ENCODE measurements around the gene CRACR2A. TPM values are rescaled to one million over a fixed set of nuclear protein-coding genes. Genes with fewer than 3 reads are reported as not detected.

Gene CRACR2A
- polyA plus RNA-seq, 3 donors from 2014 or later: 4.0 to 33.9 (median 16.5) TPM

GRCh38 chr12:3747543-3747942 lies 5.4 kb downstream of the CRACR2A start:
- Mint-ChIP-seq H3K36me3 (peaks cover 14 to 34% (median 20%) of the 10 kb centered on the region in 3 donors), H3K9me3 (no peaks in the 10 kb centered on the region), H3K4me1 (peaks cover 92 to 94% of the 10 kb centered on the region in 2 donors), H3K27me3 (ENCODE audit: low read depth in 3 of 3) (peaks cover 5 to 25% (median 12%) of the 10 kb centered on the region in 3 donors), H3K27ac (peak overlapping the region; percentile 44 to 87 (median 68)), H3K4me3 (peak overlapping the region; percentile 22 to 44 (median 26))
- no peak for DNase-seq

- Mint-ChIP-seq H3K27ac (peak overlapping the region in 5 of 6 donors; percentile 44 to 87 (median 60)), H3K4me3 (peak overlapping the region in 1 of 5 donors; percentile 13), H3K4me1 (peaks cover 92 to 94% of the 10 kb centered on the region in 2 donors), H3K36me3 (peaks cover 16 to 34% (median 20%) of the 10 kb centered on the region in 3 donors), H3K27me3 (ENCODE audit: low read depth in 3 of 3) (peaks cover 0 to 21% (median 6%) of the 10 kb centered on the region in 3 donors), H3K9me3 (no peaks in the 10 kb centered on the region)
- no peak for DNase-seq
These were observed 6.2 kb downstream of the CRACR2A start for GRCh38 chr12:3746758-3747157.

- no peak for DNase-seq
- Mint-ChIP-seq H3K36me3 (peaks cover 16 to 34% (median 20%) of the 10 kb centered on the region in 3 donors), H3K27ac (peak overlapping the region; percentile 87 to 96 (median 92)), H3K4me3 (peak overlapping the region in 3 of 5 donors; percentile 58 to 80 (median 74)), H3K27me3 (ENCODE audit: low read depth in 3 of 3) (peaks cover 0 to 21% (median 3%) of the 10 kb centered on the region in 3 donors), H3K4me1 (peaks cover 86 to 91% of the 10 kb centered on the region in 2 donors), H3K9me3 (no peaks in the 10 kb centered on the region)
These were observed 7.8 kb downstream of the CRACR2A start for GRCh38 chr12:3745152-3745551.

- peak overlapping the region; percentile 87 to 96 (median 92) for H3K27ac Mint-ChIP-seq
- peaks cover 13 to 31% (median 20%) of the 10 kb centered on the region in 3 donors for H3K36me3 Mint-ChIP-seq
- peak overlapping the region; percentile 13 to 80 (median 74) for H3K4me3 Mint-ChIP-seq
- no peaks in the 10 kb centered on the region for H3K9me3 Mint-ChIP-seq
- H3K27me3 Mint-ChIP-seq (ENCODE audit: low read depth in 3 of 3): peaks cover 0 to 21% (median 3%) of the 10 kb centered on the region in 3 donors
- H3K4me1 Mint-ChIP-seq: peaks cover 82 to 84% of the 10 kb centered on the region in 2 donors
- peak in 1 of 3 donors; percentile 39 for DNase-seq
These were observed 8.5 kb downstream of the CRACR2A start for GRCh38 chr12:3744229-3744901.

DNA sequence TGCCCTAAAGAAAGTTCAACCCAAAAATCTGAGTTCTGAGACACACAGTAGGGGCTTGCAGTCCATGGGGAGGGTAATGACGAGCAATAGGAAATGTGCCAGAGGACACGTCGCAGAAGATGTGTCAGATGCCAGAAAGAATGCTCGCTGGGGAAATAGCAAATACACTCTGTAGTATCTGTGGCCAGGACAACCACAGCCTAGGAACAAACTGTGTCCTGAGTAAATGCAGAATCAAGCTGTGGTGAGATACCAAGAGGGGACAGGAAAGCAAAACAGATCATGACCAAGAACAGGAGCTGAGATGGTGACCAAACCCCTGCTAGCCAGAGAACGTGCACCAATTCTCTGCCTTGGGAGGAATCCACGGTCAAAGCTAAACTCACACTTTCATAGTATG lies 9.1 kb downstream of the CRACR2A start:
- peak overlapping the region; percentile 4 to 80 (median 74) for H3K4me3 Mint-ChIP-seq
- peak overlapping the region; percentile 87 to 96 (median 92) for H3K27ac Mint-ChIP-seq
- H3K27me3 Mint-ChIP-seq (ENCODE audit: low read depth in 3 of 3): peaks cover 0 to 21% (median 3%) of the 10 kb centered on the region in 3 donors
- peaks cover 76 to 79% of the 10 kb centered on the region in 2 donors for H3K4me1 Mint-ChIP-seq
- DNase-seq: peak in 2 of 3 donors; percentile 22 to 34
- no peaks in the 10 kb centered on the region for H3K9me3 Mint-ChIP-seq
- peaks cover 12 to 34% (median 20%) of the 10 kb centered on the region in 3 donors for H3K36me3 Mint-ChIP-seq

- H3K9me3 Mint-ChIP-seq: no peaks in the 10 kb centered on the region
- peaks cover 60 to 62% of the 10 kb centered on the region in 2 donors for H3K4me1 Mint-ChIP-seq
- H3K27me3 Mint-ChIP-seq (ENCODE audit: low read depth in 3 of 3): peaks cover 0 to 21% (median 3%) of the 10 kb centered on the region in 3 donors
- no peak for DNase-seq
- peaks cover 12 to 41% (median 20%) of the 10 kb centered on the region in 3 donors for H3K36me3 Mint-ChIP-seq
- H3K27ac Mint-ChIP-seq: peak overlapping the region; percentile 26 to 96 (median 76)
- H3K4me3 Mint-ChIP-seq: peak overlapping the region in 1 of 5 donors; percentile 56
These were observed 10.8 kb downstream of the CRACR2A start for GRCh38 chr12:3741882-3742672.

DNA sequence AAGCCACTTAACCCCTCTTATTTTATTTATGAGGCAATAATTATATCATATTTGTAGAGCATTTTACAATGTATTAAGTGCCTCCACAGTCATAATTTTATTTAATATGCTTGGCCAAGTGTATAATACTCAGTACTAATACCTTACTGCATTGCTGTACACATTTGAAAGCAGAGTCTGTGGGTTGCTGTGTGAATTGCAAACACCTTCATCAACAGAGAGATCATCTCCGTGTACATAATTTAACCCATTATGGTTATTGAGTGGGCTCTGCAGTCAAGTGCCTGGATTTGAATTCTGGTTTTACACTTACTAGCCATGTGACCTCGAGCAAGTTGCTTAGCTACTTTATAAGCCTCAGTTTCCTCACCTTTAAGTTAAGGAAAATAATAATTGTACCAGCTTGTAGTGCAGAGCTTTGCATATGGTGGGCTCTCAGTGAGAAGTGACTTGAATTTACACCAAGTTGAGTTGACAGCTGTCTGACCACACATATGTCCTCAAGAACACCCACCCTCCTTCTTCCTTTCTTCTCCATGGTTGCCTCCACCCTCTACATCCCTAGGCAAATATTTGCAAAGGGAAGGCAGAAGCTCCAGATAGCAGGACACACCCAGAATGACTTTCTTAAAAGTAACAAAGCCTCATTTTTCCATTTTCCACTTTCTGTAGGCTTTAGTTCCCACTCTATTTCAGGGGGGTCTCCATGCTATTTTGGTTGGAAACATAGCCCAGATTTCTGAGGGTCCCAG lies 12.3 kb downstream of the CRACR2A start:
- no peaks in the 10 kb centered on the region for H3K9me3 Mint-ChIP-seq
- peaks cover 47 to 48% of the 10 kb centered on the region in 2 donors for H3K4me1 Mint-ChIP-seq
- H3K27ac Mint-ChIP-seq: peak overlapping the region in 3 of 6 donors; percentile 13 to 96 (median 69)
- peaks cover 11 to 28% (median 12%) of the 10 kb centered on the region in 3 donors for H3K36me3 Mint-ChIP-seq
- peaks cover 0 to 14% (median 3%) of the 10 kb centered on the region in 3 donors for H3K27me3 Mint-ChIP-seq (ENCODE audit: low read depth in 3 of 3)
- DNase-seq: no peak
- H3K4me3 Mint-ChIP-seq: peak overlapping the region in 1 of 5 donors; percentile 31

- Mint-ChIP-seq H3K27me3 (ENCODE audit: low read depth in 3 of 3) (no peaks in the 10 kb centered on the region), H3K4me3 (no peak overlapping the region), H3K27ac (peak overlapping the region in 2 of 6 donors; percentile 15 to 25), H3K4me1 (peaks cover 13 to 22% of the 10 kb centered on the region in 2 donors), H3K36me3 (peaks cover 0 to 24% (median 14%) of the 10 kb centered on the region in 3 donors), H3K9me3 (no peaks in the 10 kb centered on the region)
- DNase-seq: no peak
These were observed 17.5 kb downstream of the CRACR2A start for GRCh38 chr12:3735432-3735831.

- peaks cover 38 to 47% of the 10 kb centered on the region in 2 donors for H3K4me1 Mint-ChIP-seq
- H3K9me3 Mint-ChIP-seq: no peaks in the 10 kb centered on the region
- peaks cover 0 to 20% (median 14%) of the 10 kb centered on the region in 3 donors for H3K36me3 Mint-ChIP-seq
- no peak overlapping the region for H3K4me3 Mint-ChIP-seq
- peak overlapping the region in 2 of 6 donors; percentile 12 to 13 for H3K27ac Mint-ChIP-seq
- DNase-seq: no peak
- H3K27me3 Mint-ChIP-seq (ENCODE audit: low read depth in 3 of 3): peaks cover 0 to 13% (median 4%) of the 10 kb centered on the region in 3 donors
These were observed 20.0 kb downstream of the CRACR2A start for GRCh38 chr12:3732901-3733300.

- DNase-seq: no peak
- H3K27ac Mint-ChIP-seq: peak overlapping the region; percentile 90 to 98 (median 97)
- peak overlapping the region in 2 of 5 donors; percentile 49 to 90 for H3K4me3 Mint-ChIP-seq
- H3K4me1 Mint-ChIP-seq: peaks cover 64 to 72% of the 10 kb centered on the region in 2 donors
- no peaks in the 10 kb centered on the region for H3K9me3 Mint-ChIP-seq
- H3K27me3 Mint-ChIP-seq (ENCODE audit: low read depth in 3 of 3): peaks cover 0 to 19% (median 5%) of the 10 kb centered on the region in 3 donors
- peaks cover 4 to 21% (median 18%) of the 10 kb centered on the region in 3 donors for H3K36me3 Mint-ChIP-seq
These were observed 22.8 kb downstream of the CRACR2A start for GRCh38 chr12:3730111-3730510.

- Mint-ChIP-seq H3K27me3 (ENCODE audit: low read depth in 3 of 3) (peaks cover 0 to 19% (median 5%) of the 10 kb centered on the region in 3 donors), H3K4me1 (peaks cover 64 to 66% of the 10 kb centered on the region in 2 donors), H3K4me3 (peak overlapping the region; percentile 74 to 90 (median 89)), H3K36me3 (peaks cover 6 to 25% (median 20%) of the 10 kb centered on the region in 3 donors), H3K9me3 (no peaks in the 10 kb centered on the region), H3K27ac (peak overlapping the region; percentile 90 to 98 (median 97))
- DNase-seq: peak; percentile 80 to 82 (median 80)
These were observed 24.2 kb downstream of the CRACR2A start for GRCh38 chr12:3728686-3729085.

DNA sequence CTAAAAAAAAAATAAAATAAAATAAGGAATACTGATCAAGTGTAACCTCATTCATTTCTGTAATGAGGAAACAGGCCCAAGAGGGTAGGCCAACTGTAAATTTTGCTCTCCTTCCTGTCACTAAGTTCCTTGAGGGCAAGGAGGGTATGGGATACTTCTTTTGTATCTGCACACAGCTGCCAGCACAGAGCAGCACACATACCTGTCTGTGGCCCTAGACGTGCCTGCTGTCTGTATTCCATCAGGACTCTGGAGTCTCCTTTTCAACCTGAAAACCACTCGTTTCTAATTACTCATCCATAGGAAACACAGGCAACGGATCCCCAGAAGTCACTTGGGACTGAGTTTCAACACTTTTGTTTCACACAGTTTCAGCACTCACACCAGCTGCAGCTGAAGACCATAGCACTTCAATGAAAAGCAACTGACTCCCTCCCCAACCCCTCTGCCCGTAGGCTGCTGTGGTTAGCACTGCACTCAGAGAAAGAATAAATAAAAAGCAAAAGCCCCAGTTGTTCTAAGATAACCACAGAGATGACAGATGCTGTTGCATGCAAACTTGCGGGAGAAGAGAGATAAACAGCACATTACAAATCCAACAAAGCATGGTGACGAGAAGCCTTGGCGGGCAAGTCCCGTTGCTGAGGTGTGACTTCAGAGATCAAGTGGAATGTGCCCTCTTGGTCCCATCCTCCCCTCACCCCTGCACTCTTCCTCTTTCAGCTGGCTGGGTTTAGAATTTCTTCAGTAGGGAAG lies 24.9 kb downstream of the CRACR2A start:
- DNase-seq: peak; percentile 82 to 88 (median 87)
- peak overlapping the region; percentile 74 to 90 (median 89) for H3K4me3 Mint-ChIP-seq

More for the DNA sequence above, 24.9 kb downstream of the CRACR2A start:
- no peaks in the 10 kb centered on the region for H3K9me3 Mint-ChIP-seq
- peaks cover 6 to 30% (median 22%) of the 10 kb centered on the region in 3 donors for H3K36me3 Mint-ChIP-seq
- peaks cover 0 to 19% (median 5%) of the 10 kb centered on the region in 3 donors for H3K27me3 Mint-ChIP-seq (ENCODE audit: low read depth in 3 of 3)
- peaks cover 60 to 62% of the 10 kb centered on the region in 2 donors for H3K4me1 Mint-ChIP-seq
- peak overlapping the region; percentile 90 to 98 (median 97) for H3K27ac Mint-ChIP-seq
